ENCODE measurements around the gene GDPD5. TPM values are rescaled to one million over a fixed set of nuclear protein-coding genes. Genes with fewer than 3 reads are reported as not detected.

Gene GDPD5
- total and polyA plus RNA-seq, 4 experiments from 2014 or later = 11.0 to 160 (median 85.7) TPM

DNA sequence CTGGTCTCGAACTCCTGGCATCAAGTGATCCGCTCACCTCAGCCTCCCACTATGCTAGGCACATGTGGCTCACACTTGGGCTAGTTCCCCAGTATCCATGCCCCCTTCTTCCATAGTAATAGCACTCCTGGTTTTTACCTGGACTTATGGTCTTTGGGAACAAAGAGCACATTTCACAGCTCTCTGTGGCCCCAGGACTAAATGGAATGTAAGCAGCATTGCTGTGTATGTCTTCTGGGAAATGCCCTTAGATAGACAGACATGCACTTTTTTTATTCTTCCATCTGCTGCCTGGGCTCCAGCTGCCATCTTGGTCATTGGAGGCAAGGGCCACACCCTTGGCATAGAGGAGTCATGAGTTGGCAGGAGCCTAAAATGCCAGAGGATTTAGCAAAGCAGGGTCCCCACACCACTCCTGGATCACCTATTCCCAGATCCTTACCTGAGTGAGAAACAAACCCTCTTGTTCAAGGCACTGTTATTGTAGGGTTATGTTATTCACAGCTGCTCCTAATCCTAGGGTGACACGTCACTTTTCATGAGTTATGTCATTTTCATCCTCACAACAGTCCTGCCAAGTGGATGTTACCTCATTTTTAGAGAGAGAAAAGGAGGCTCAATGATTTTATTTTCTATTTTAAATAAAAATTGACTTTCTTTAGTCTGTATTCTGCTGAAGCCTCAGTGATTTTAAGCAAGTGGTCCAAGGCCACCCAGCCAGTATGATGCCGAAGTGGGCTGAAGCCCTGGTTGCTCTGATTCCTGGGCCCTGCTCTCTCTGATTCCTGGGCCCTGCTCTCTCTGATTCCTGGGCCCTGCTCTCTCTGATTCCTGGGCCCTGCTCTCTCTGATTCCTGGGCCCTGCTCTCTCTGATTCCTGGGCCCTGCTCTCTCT lies 15.7 kb upstream of the GDPD5 start:
- Histone ChIP-seq H3K27ac (ENCODE audit: low read depth, low read length) (no peak overlapping the region), H3K4me3 (ENCODE audit: low read length in 2 of 2) (no peak overlapping the region), H3K4me1 (ENCODE audit: insufficient read depth, low read length) (peaks cover 11% of the 10 kb centered on the region), H3K36me3 (ENCODE audit: insufficient read depth, low read length) (no peaks in the 10 kb centered on the region), H3K9me3 (ENCODE audit: control insufficient read depth in 1 of 2, low read length in 2 of 2) (no peaks in the 10 kb centered on the region), H3K27me3 (ENCODE audit: insufficient read depth, low read length) (no peaks in the 10 kb centered on the region)
- POLR2A ChIA-PET (ENCODE audit: partially characterized antibody) = interaction anchor here (1.2 kb wide), 1 partner anchor 21 kb away, joined by 3 read pairs; the partner anchor contains the start of gene SERPINH1
- peaks cover 13 to 18% (median 14%) of the 10 kb centered on the region in 4 donors for H3K4me1 Mint-ChIP-seq
- no peak overlapping the region for H3K27ac Mint-ChIP-seq
- H3K27me3 Mint-ChIP-seq = peaks cover 0 to 6% of the 10 kb centered on the region in 2 donors
- no peak overlapping the region for H3K4me3 Mint-ChIP-seq
- intact Hi-C loops (cut with micrococcal nuclease) = no loop called here
- CTCF ChIA-PET (ENCODE audit: partially characterized antibody) = interaction anchor here (0.7 to 1.2 kb wide), 3 partner anchors 10 to 97 kb away, joined by 3 to 6 read pairs (median 4); no protein-coding TSS in a partner anchor
- no peaks in the 10 kb centered on the region for H3K36me3 Mint-ChIP-seq
- H3K9me3 Mint-ChIP-seq = no peaks in the 10 kb centered on the region
- DNase-seq = no peak

DNA sequence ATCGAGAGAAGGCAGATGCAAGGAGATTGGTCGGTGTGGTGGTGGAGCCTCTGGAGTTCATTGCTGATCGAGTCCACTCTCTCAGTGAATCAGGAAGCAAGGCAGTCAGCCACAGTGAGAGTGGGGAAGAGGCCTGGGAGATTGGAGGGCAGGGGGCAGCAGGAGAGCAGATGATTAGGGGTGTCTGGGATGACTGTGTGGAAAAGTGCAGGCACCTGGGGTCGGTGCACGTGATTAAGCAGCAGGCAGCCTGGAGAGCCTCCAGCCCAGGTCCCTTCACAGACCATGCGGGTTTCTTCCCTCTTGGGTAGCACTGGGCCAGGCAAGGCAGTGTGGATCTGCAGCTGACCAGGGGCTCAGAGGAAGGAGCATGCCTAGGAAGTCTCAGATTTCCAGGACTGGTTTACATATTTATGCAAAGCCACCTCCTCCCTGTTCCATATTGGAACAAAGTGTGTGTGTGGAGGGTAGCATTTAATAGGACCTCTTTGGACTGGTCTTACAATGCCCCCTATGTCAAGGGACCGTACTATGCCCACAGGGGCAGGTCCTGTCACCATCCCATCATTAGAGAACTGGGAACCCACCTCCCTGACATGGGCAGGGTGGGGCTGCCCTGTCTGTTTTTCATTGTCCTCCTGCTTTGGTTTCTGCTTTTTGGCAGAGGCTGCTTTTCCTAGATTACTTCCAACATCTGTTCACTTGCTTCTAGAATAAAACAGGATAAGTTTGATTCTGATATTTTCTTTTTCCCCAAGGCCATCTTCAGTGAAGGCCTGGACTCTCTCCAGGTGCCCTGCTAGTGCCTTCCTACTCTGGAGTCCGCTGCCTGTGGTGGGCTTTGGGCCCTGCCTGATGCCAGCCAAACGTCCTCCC lies 14.0 kb upstream of the GDPD5 start:
- no peaks in the 10 kb centered on the region for H3K27me3 ChIP-seq (ENCODE audit: insufficient read depth, low read length)
- CTCF ChIA-PET (ENCODE audit: partially characterized antibody) = interaction anchor here (1.2 kb wide), 1 partner anchor 8 kb away, joined by 6 read pairs; no protein-coding TSS in a partner anchor
- H3K9me3 Mint-ChIP-seq = no peaks in the 10 kb centered on the region

DNA sequence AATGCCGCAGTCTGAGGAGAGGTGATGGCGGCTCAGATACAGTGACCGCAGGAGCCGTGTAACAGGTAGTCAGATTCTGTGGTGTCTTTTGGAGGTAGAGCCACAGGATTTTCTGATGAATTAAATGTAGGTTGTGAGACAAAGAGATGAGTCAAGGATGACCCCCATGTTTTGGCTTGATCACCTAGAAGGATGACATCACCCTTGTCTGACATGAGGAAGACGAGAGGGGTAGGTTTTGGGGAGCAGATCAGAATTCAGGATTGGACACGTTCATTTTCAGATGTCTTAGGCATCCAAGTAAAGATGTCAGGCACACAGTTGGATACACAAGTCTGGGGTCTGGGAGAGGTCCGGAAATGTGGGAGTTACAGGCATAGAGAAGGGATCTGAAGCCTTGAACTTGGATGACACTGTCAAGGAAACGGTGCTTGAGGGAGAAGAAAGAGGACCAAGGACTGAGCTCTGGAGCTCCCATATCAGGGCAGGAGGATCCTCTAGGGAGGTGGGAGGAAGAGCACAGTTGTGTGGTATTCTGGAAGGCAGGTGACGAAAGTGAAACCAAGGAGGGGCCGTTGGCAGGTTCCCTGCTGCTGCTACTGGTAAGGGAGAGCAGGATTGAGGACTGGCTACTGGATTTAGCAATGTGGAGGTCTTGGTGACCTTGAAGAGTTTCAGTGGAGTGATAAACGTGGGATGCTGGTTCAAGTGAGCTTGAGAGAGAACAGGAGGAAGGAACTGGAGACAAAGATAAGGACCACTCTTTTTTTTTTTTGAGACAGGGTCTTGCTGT lies 12.6 kb upstream of the GDPD5 start:
- intact Hi-C loops (cut with micrococcal nuclease) = no loop called here
- H3K27ac ChIP-seq (ENCODE audit: low read depth, low read length) = no peak overlapping the region
- Mint-ChIP-seq H3K4me3 (no peak overlapping the region), H3K9me3 (no peaks in the 10 kb centered on the region), H3K4me1 (peaks cover 20 to 27% (median 23%) of the 10 kb centered on the region in 4 donors), H3K27ac (peak overlapping the region in 3 of 7 donors; percentile 2 to 54 (median 4)), H3K36me3 (no peaks in the 10 kb centered on the region), H3K27me3 (peaks cover 0 to 3% of the 10 kb centered on the region in 2 donors)
- H3K9me3 ChIP-seq (ENCODE audit: control insufficient read depth in 1 of 2, low read length in 2 of 2) = no peaks in the 10 kb centered on the region
- no peaks in the 10 kb centered on the region for H3K36me3 ChIP-seq (ENCODE audit: insufficient read depth, low read length)
- no peak overlapping the region for H3K4me3 ChIP-seq (ENCODE audit: low read length in 2 of 2)
- no peaks in the 10 kb centered on the region for H3K27me3 ChIP-seq (ENCODE audit: insufficient read depth, low read length)
- ChIA-PET POLR2A (ENCODE audit: partially characterized antibody) (no interaction called here), CTCF (ENCODE audit: partially characterized antibody) (interaction anchor here (0.8 kb wide), 1 partner anchor 259 kb away, joined by 3 read pairs; no protein-coding TSS in a partner anchor)
- DNase-seq = no peak
- peaks cover 25% of the 10 kb centered on the region for H3K4me1 ChIP-seq (ENCODE audit: insufficient read depth, low read length)

More for the DNA sequence above, 14.0 kb upstream of the GDPD5 start:
- peaks cover 13 to 18% (median 15%) of the 10 kb centered on the region in 4 donors for H3K4me1 Mint-ChIP-seq
- POLR2A ChIA-PET (ENCODE audit: partially characterized antibody) = no interaction called here
- H3K4me3 Mint-ChIP-seq = no peak overlapping the region
- no peak overlapping the region for H3K27ac ChIP-seq (ENCODE audit: low read depth, low read length)
- H3K36me3 ChIP-seq (ENCODE audit: insufficient read depth, low read length) = no peaks in the 10 kb centered on the region
- intact Hi-C loops (cut with micrococcal nuclease) = no loop called here
- H3K4me3 ChIP-seq (ENCODE audit: low read length in 2 of 2) = no peak overlapping the region
- H3K27me3 Mint-ChIP-seq = peaks cover 0 to 6% of the 10 kb centered on the region in 2 donors
- H3K4me1 ChIP-seq (ENCODE audit: insufficient read depth, low read length) = peaks cover 15% of the 10 kb centered on the region
- H3K27ac Mint-ChIP-seq = peak overlapping the region in 4 of 7 donors; percentile 5 to 58 (median 22)
- no peaks in the 10 kb centered on the region for H3K9me3 ChIP-seq (ENCODE audit: control insufficient read depth in 1 of 2, low read length in 2 of 2)
- no peak for DNase-seq
- no peaks in the 10 kb centered on the region for H3K36me3 Mint-ChIP-seq

GRCh38 chr11:75537740-75538139 lies 12.0 kb upstream of the GDPD5 start:
- H3K27me3 Mint-ChIP-seq = peaks cover 0 to 3% of the 10 kb centered on the region in 2 donors
- peaks cover 20 to 27% (median 23%) of the 10 kb centered on the region in 4 donors for H3K4me1 Mint-ChIP-seq
- intact Hi-C loops (cut with micrococcal nuclease) = no loop called here
- H3K36me3 ChIP-seq (ENCODE audit: insufficient read depth, low read length) = no peaks in the 10 kb centered on the region
- no peaks in the 10 kb centered on the region for H3K9me3 Mint-ChIP-seq
- POLR2A ChIA-PET (ENCODE audit: partially characterized antibody) = no interaction called here
- no peaks in the 10 kb centered on the region for H3K9me3 ChIP-seq (ENCODE audit: control insufficient read depth in 1 of 2, low read length in 2 of 2)
- peaks cover 25% of the 10 kb centered on the region for H3K4me1 ChIP-seq (ENCODE audit: insufficient read depth, low read length)
- peak overlapping the region in 1 of 8 donors; percentile 14 for H3K4me3 Mint-ChIP-seq
- no peaks in the 10 kb centered on the region for H3K36me3 Mint-ChIP-seq
- no peak overlapping the region for H3K27ac ChIP-seq (ENCODE audit: low read depth, low read length)
- peak overlapping the region in 5 of 7 donors; percentile 0 to 61 (median 32) for H3K27ac Mint-ChIP-seq
- CTCF ChIA-PET (ENCODE audit: partially characterized antibody) = interaction anchor here (2.0 to 10.1 kb wide), 2 partner anchors 130 to 150 kb away, joined by 6 to 183 read pairs; no protein-coding TSS in a partner anchor
- DNase-seq = no peak
- H3K27me3 ChIP-seq (ENCODE audit: insufficient read depth, low read length) = no peaks in the 10 kb centered on the region
- H3K4me3 ChIP-seq (ENCODE audit: low read length in 2 of 2) = no peak overlapping the region

- Mint-ChIP-seq H3K27me3 (peaks cover 0 to 3% of the 10 kb centered on the region in 2 donors), H3K27ac (peak overlapping the region in 6 of 7 donors; percentile 0 to 61 (median 18)), H3K9me3 (no peaks in the 10 kb centered on the region), H3K4me1 (peaks cover 25 to 31% (median 28%) of the 10 kb centered on the region in 4 donors), H3K4me3 (peak overlapping the region in 5 of 8 donors; percentile 1 to 56 (median 15)), H3K36me3 (no peaks in the 10 kb centered on the region)
- Histone ChIP-seq H3K4me3 (ENCODE audit: low read length in 2 of 2) (no peak overlapping the region), H3K4me1 (ENCODE audit: insufficient read depth, low read length) (peaks cover 28% of the 10 kb centered on the region), H3K36me3 (ENCODE audit: insufficient read depth, low read length) (no peaks in the 10 kb centered on the region), H3K27me3 (ENCODE audit: insufficient read depth, low read length) (no peaks in the 10 kb centered on the region), H3K27ac (ENCODE audit: low read depth, low read length) (no peak overlapping the region), H3K9me3 (ENCODE audit: control insufficient read depth in 1 of 2, low read length in 2 of 2) (no peaks in the 10 kb centered on the region)
- CTCF ChIA-PET (ENCODE audit: partially characterized antibody) = interaction anchor here (1.4 to 10.1 kb wide), 4 partner anchors 9 to 150 kb away, joined by 3 to 301 read pairs (median 94); no protein-coding TSS in a partner anchor
- intact Hi-C loops (cut with micrococcal nuclease) = no loop called here
- POLR2A ChIA-PET (ENCODE audit: partially characterized antibody) = interaction anchor here (0.8 kb wide), 1 partner anchor 92 kb away, joined by 4 read pairs; no protein-coding TSS in a partner anchor
- peak in 1 of 5 donors; percentile 20 for DNase-seq
These were observed 11.3 kb upstream of the GDPD5 start for GRCh38 chr11:75536786-75537641.

GRCh38 chr11:75535071-75535470 lies 9.3 kb upstream of the GDPD5 start:
- no peaks in the 10 kb centered on the region for H3K9me3 ChIP-seq (ENCODE audit: control insufficient read depth in 1 of 2, low read length in 2 of 2)
- H3K4me3 ChIP-seq (ENCODE audit: low read length in 2 of 2) = no peak overlapping the region
- Mint-ChIP-seq H3K36me3 (no peaks in the 10 kb centered on the region), H3K27me3 (peaks cover 0 to 3% of the 10 kb centered on the region in 2 donors), H3K27ac (peak overlapping the region in 1 of 7 donors; percentile 57), H3K4me3 (no peak overlapping the region), H3K4me1 (peaks cover 32 to 50% (median 36%) of the 10 kb centered on the region in 4 donors), H3K9me3 (no peaks in the 10 kb centered on the region)
- H3K36me3 ChIP-seq (ENCODE audit: insufficient read depth, low read length) = no peaks in the 10 kb centered on the region
- CTCF ChIA-PET (ENCODE audit: partially characterized antibody) = interaction anchor here (0.6 to 10.1 kb wide), 6 partner anchors 92 to 405 kb away, joined by 3 to 301 read pairs (median 26); no protein-coding TSS in a partner anchor
- H3K27ac ChIP-seq (ENCODE audit: low read depth, low read length) = no peak overlapping the region
- POLR2A ChIA-PET (ENCODE audit: partially characterized antibody) = interaction anchor here (1.2 kb wide), 1 partner anchor 9 kb away, joined by 3 read pairs; the partner anchor contains the start of gene GDPD5
- no peak for DNase-seq
- H3K27me3 ChIP-seq (ENCODE audit: insufficient read depth, low read length) = no peaks in the 10 kb centered on the region
- peaks cover 34% of the 10 kb centered on the region for H3K4me1 ChIP-seq (ENCODE audit: insufficient read depth, low read length)
- intact Hi-C loops (cut with micrococcal nuclease) = no loop called here

All from CD4-positive, alpha-beta memory T cell (primary cell).